Caco-2 (cell line): ENCODE measurements around the gene SGCD. TPM values are rescaled to one million over a fixed set of nuclear protein-coding genes. Genes with fewer than 3 reads are reported as not detected.

Source experiments
- Bru-seq: library from RNA; stranded (reverse); fragments of 400-500 nt; gene quantifications from one replicate; lab custom pipeline; 2021; lab: Mats Ljungman, UMichigan
- BruChase-seq, 2 experiments: library from RNA; stranded (reverse); fragments of 400-500 nt; gene quantifications; one replicate each; lab custom pipeline; 2021; lab: Mats Ljungman, UMichigan
- BruUV-seq: library from RNA; stranded (reverse); fragments of 400-500 nt; replicated peaks from 2 replicates; lab custom pipeline; 2021; lab: Mats Ljungman, UMichigan
- CTCF ChIA-PET: fragments of 300-600 bp; sonication (Branson Sonifier 250); formaldehyde crosslinking; loops from one replicate; lab custom pipeline; 2022; ENCODE audit warnings: antibody characterized with exemption; lab: Charles Lee
- POLR2A ChIA-PET: fragments of 300-600 bp; sonication (Branson Sonifier 250); formaldehyde crosslinking; loops from one replicate; lab custom pipeline; 2022; ENCODE audit warnings: antibody characterized with exemption; lab: Charles Lee
- DNase-seq, 2 experiments: peaks; one replicate each; pipeline versions ENCODE4 v3.0.0 to v3.0.0-alpha.2; 2020 to 2022
- H3K27me3 ChIP-seq: replicated peaks from 2 replicates; pipeline ENCODE4 v1.6.0; 2011; ENCODE audit warnings: low read length; ENCODE audit not compliant: control insufficient read depth, insufficient read depth
- H3K36me3 ChIP-seq: 2 replicates; pipeline ENCODE4 v1.5.1; 2011; ENCODE audit warnings: low read length; ENCODE audit not compliant: control insufficient read depth, insufficient read depth
- H3K4me1 ChIP-seq: fragments of 250-450 bp; sonication (Bioruptor Pico); 2 replicates; pipeline ENCODE4 v1.5.1; 2020; ENCODE audit warnings: mild to moderate bottlenecking
- H3K4me3 ChIP-seq: 2 replicates; pipeline ENCODE4 v1.5.1; 2011; ENCODE audit warnings: low read depth, mild to moderate bottlenecking, control low read depth, low read length
- H3K9me3 ChIP-seq: fragments of 250-450 bp; sonication (Bioruptor Pico); 2 replicates; pipeline ENCODE4 v1.5.1; 2020; ENCODE audit warnings: mild to moderate bottlenecking, moderate library complexity
- H3K27ac Mint-ChIP-seq: one replicate; pipeline ENCODE4 v1.8.0; 2022; ENCODE audit warnings: mixed read lengths; ENCODE audit not compliant: unreplicated experiment
- H3K27me3 Mint-ChIP-seq: one replicate; pipeline ENCODE4 v1.8.0; 2022; ENCODE audit warnings: mixed read lengths; ENCODE audit not compliant: insufficient read depth, unreplicated experiment
- H3K36me3 Mint-ChIP-seq: one replicate; pipeline ENCODE4 v1.8.0; 2022; ENCODE audit warnings: mild to moderate bottlenecking, mixed read lengths; ENCODE audit not compliant: insufficient read depth, unreplicated experiment
- H3K4me1 Mint-ChIP-seq: one replicate; pipeline ENCODE4 v1.8.0; 2022; ENCODE audit warnings: low read depth, mixed read lengths; ENCODE audit not compliant: unreplicated experiment
- H3K4me3 Mint-ChIP-seq: one replicate; pipeline ENCODE4 v1.8.0; 2022; ENCODE audit warnings: mild to moderate bottlenecking, moderate library complexity, mixed read lengths; ENCODE audit not compliant: unreplicated experiment
- H3K9me3 Mint-ChIP-seq: one replicate; pipeline ENCODE4 v1.8.0; 2022; ENCODE audit warnings: mixed read lengths; ENCODE audit not compliant: unreplicated experiment
- intact Hi-C: fragments of 100-400 bp; cut with micrococcal nuclease; formaldehyde crosslinking; loops from one replicate; pipeline ENCODE4 v1.10.0; 2022; ENCODE audit not compliant: unreplicated experiment
- long read RNA-seq: library from polyadenylated mRNA; stranded (forward); transcript quantifications from one replicate; pipeline ENCODE4 v2.0.0, GENCODE V29; 2022
- total RNA-seq: library from RNA; stranded (reverse); gene quantifications from 2 replicates; pipeline ENCODE4 v1.2.3, GENCODE V29; 2022
- TF ChIP-seq, protein P1 (sequence below), 2 experiments: fragments of 200-600 bp in 1 of 2; IDR thresholded peaks; 1 replicate in 1 of 2; 2 replicates in 1 of 2; pipeline versions ENCODE4 v1.5.1 to v1.8.0; 2011 to 2022; ENCODE audit warnings: antibody characterized with exemption in 1 of 2, control low read depth in 1 of 2, inconsistent platforms in 1 of 2, low read depth in 1 of 2, low read length in 1 of 2, mild to moderate bottlenecking in 1 of 2, moderate library complexity in 1 of 2; ENCODE audit not compliant: insufficient read depth in 1 of 2, severe bottlenecking in 1 of 2, unreplicated experiment in 1 of 2

SGCD gene
- 0.20 and 0.28 TPM in 2 replicates for total RNA-seq
- percentile 23 among the genes with signal in this experiment for Bru-seq, nascent RNA
- percentile 19 among the genes with signal in this experiment for BruChase-seq, experiment 1, labeled RNA remaining after a 2-hour chase
- BruChase-seq, experiment 2, labeled RNA remaining after a 6-hour chase, result percentile 14 among the genes with signal in this experiment
- long read RNA-seq, partial matches to known transcripts, result 0 of 2 reads
- long read RNA-seq, other reads (novel, unspliced or antisense), result 2 of 2 reads

DNA sequence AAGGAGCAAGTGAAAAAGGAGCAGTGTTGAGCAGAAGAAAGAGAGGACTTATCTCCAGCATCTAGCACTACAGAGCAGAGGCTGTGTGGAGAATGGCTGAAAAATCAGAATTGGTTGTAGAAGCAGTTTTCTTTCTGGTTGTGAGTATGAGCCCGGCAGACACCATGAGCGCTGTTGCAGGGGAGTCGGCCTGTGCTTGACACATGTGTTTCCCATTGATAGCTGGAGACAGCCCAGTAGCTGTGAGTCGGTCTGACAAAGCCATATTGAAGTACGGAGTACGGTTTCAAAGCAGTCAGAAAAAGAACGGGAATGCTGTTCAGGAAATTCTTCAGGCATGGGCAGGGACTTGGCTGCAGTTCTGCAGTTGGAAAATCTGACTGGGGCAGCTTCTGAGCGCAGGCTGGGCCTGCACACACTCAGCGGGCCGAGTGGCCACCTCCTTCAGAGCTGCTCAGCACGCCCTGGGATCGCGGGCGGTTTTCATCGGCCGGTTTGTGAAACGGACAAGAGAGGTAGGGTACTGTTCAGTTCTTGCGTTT, at the start of gene SGCD:
TSS of gene SGCD (plus strand) at position 447 of the 542 bp plus-strand sequence.
- Mint-ChIP-seq H3K27me3 (no peaks in the 10 kb centered on the region), H3K4me1 (no peaks in the 10 kb centered on the region), H3K4me3 (no peak within 1 kb of the TSS), H3K36me3 (no peaks in the 10 kb centered on the region), H3K9me3 (peaks cover 9% of the 10 kb centered on the region), H3K27ac (no peak within 1 kb of the TSS)
- BruUV-seq, result no TSS peak
- Histone ChIP-seq H3K4me1 (no peaks in the 10 kb centered on the region), H3K27me3 (no peaks in the 10 kb centered on the region), H3K4me3 (no peak within 1 kb of the TSS), H3K9me3 (no peaks in the 10 kb centered on the region), H3K36me3 (no peaks in the 10 kb centered on the region)
- no peak for DNase-seq
- ChIA-PET POLR2A (no interaction called here), CTCF (no interaction called here)
- intact Hi-C loops, result no loop called here
- TF ChIP-seq, protein P1, sequence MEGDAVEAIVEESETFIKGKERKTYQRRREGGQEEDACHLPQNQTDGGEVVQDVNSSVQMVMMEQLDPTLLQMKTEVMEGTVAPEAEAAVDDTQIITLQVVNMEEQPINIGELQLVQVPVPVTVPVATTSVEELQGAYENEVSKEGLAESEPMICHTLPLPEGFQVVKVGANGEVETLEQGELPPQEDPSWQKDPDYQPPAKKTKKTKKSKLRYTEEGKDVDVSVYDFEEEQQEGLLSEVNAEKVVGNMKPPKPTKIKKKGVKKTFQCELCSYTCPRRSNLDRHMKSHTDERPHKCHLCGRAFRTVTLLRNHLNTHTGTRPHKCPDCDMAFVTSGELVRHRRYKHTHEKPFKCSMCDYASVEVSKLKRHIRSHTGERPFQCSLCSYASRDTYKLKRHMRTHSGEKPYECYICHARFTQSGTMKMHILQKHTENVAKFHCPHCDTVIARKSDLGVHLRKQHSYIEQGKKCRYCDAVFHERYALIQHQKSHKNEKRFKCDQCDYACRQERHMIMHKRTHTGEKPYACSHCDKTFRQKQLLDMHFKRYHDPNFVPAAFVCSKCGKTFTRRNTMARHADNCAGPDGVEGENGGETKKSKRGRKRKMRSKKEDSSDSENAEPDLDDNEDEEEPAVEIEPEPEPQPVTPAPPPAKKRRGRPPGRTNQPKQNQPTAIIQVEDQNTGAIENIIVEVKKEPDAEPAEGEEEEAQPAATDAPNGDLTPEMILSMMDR (IDR thresholded peaks at IDR 0.05; ENCODE audit: insufficient read depth in 1 of 2, low read depth in 1 of 2, low read length in 1 of 2, severe bottlenecking in 1 of 2, unreplicated experiment in 1 of 2), result no peak

DNA sequence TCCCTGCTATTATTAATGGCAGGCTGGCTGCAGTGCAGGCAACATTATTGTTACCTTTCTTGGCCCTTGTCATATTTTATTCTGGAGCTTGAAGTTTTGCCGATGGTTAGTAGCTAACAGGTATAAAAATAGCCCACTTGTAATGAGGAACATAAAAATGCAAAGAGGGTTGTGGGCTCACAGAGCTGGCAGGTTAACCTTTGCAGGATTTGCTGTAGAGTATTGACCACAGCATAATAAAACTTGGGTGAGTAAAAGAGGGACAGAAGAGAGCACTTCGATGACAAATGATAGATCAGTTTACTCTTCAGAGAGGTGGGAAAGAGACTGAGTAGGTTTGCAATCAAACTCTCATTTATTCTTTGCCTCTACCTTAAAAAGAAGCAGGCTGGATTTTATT, 49.7 kb upstream of the SGCD start:
- H3K9me3 ChIP-seq, result no peaks in the 10 kb centered on the region
- intact Hi-C loops, result no loop called here
- Mint-ChIP-seq H3K27ac (no peak overlapping the region), H3K4me3 (no peak overlapping the region), H3K9me3 (no peaks in the 10 kb centered on the region), H3K27me3 (peaks cover 5% of the 10 kb centered on the region), H3K36me3 (no peaks in the 10 kb centered on the region), H3K4me1 (no peaks in the 10 kb centered on the region)
- no peak overlapping the region for H3K4me3 ChIP-seq
- TF ChIP-seq, protein P1 (IDR thresholded peaks at IDR 0.05; ENCODE audit: insufficient read depth in 1 of 2, low read depth in 1 of 2, low read length in 1 of 2, severe bottlenecking in 1 of 2, unreplicated experiment in 1 of 2), result no peak
- DNase-seq, result no peak
- ChIA-PET CTCF (no interaction called here), POLR2A (no interaction called here)
- no peaks in the 10 kb centered on the region for H3K27me3 ChIP-seq
- no peaks in the 10 kb centered on the region for H3K4me1 ChIP-seq
- no TSS peak for BruUV-seq
- H3K36me3 ChIP-seq, result no peaks in the 10 kb centered on the region

DNA sequence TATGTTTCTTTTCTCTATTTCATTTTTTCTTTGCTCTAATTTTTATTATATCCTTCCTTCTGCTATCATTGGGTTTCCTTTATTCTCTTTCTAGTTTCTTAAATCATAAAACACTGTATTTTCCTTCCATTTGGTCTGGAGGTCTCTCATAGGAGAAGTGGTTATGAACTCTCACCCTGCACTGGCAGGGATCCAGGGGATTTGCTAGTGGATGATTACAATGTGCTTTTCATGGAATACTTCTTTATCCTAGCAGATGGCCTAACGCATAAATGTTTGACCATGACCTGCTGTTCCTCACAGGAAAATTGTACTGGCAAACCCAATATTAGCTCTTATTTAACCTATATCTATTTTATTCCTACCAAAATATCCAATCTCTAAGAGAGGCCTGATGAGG, 31.5 kb upstream of the SGCD start:
- intact Hi-C loops, result no loop called here
- Histone ChIP-seq H3K27me3 (no peaks in the 10 kb centered on the region), H3K4me3 (no peak overlapping the region), H3K36me3 (no peaks in the 10 kb centered on the region), H3K4me1 (no peaks in the 10 kb centered on the region), H3K9me3 (no peaks in the 10 kb centered on the region)
- no peaks in the 10 kb centered on the region for H3K27me3 Mint-ChIP-seq
- POLR2A ChIA-PET, result no interaction called here
- CTCF ChIA-PET, result no interaction called here
- DNase-seq, result no peak
- H3K4me3 Mint-ChIP-seq, result no peak overlapping the region
- BruUV-seq, result no TSS peak
- no peaks in the 10 kb centered on the region for H3K9me3 Mint-ChIP-seq
- TF ChIP-seq, protein P1 (IDR thresholded peaks at IDR 0.05; ENCODE audit: insufficient read depth in 1 of 2, low read depth in 1 of 2, low read length in 1 of 2, severe bottlenecking in 1 of 2, unreplicated experiment in 1 of 2), result no peak
- no peak overlapping the region for H3K27ac Mint-ChIP-seq
- no peaks in the 10 kb centered on the region for H3K4me1 Mint-ChIP-seq
- H3K36me3 Mint-ChIP-seq, result no peaks in the 10 kb centered on the region
